ENCODE data around the gene LRRC2.
A peak's percentile ranks its signal among the peaks of the same experiment; 100 is the strongest.
"Not testable (repeated sequence)": the region's sequence is repeated elsewhere in the genome, so short reads cannot be mapped to it uniquely, and the experiment has no call there.

Gene LRRC2, protein sequence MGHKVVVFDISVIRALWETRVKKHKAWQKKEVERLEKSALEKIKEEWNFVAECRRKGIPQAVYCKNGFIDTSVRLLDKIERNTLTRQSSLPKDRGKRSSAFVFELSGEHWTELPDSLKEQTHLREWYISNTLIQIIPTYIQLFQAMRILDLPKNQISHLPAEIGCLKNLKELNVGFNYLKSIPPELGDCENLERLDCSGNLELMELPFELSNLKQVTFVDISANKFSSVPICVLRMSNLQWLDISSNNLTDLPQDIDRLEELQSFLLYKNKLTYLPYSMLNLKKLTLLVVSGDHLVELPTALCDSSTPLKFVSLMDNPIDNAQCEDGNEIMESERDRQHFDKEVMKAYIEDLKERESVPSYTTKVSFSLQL

DNA sequence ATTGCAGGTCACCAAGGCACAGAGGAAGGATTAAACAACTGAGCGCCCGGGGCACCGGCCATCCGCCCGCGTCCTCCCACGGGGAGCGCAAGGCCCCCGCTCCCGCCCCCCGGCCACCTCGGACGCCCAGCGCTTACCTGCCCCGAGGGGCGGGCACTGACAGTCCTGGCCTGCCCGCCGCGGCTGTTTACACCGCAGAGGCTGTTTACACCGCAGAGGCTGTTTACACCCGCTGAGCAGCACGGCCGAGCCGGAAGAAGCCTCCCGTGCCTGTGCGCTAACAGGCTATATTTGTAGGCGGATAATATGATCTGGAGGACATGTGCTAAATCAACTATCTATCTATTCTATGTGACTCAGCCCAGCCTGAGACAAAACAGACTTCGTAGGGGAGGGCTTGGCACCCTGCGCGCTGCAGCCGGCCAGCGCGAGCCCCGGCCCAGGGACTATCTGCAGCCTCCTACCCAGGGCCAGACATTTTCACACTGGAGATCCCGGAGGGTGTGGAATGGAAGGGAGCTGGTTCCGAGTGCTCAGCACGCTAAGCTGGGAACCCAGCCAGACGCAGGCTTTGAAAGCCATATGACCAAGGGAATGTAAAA, at the start of gene LRRC2:
LRRC2 (minus strand) TSS at position 263 of the 602 bp plus-strand sequence. CDS start 14,711 bp downstream, outside the sequence.
- peak; percentile 6 for DNase-seq

DNA sequence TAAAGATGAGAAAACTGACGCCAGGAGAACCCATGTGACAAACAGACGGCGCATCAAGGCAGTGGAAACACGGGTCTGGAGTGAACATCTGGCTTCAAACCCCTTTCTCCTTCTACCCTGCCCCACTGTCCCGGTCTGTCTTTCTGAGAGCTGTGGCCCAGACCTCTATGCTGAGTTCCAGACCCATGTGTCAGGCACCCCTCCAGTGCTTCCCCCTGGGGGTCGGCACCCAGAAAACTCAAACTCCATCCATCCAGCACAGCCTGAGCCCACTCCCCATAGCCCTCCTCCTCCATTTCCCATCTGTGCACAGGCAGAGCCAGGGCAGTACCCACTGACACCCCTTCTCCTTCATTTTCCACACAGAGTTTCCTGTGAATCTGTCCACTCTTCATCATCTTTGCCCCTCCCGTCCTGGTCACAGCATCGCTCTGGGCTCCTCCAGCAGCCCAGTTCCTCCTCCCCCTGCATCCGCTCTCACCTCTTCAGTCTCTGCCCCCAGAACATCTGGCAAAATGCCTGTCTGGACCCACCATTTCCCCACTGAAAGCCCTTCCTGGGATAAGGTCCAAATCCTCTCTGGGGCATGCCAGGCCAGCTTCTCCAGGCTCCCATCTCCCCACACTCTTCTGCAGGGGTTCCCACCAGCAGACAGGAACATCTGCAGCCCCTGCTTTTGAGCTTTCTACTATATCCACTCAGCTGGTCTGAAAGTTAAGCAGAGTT, 49.1 kb upstream of the LRRC2 start:
- no peak for DNase-seq

DNA sequence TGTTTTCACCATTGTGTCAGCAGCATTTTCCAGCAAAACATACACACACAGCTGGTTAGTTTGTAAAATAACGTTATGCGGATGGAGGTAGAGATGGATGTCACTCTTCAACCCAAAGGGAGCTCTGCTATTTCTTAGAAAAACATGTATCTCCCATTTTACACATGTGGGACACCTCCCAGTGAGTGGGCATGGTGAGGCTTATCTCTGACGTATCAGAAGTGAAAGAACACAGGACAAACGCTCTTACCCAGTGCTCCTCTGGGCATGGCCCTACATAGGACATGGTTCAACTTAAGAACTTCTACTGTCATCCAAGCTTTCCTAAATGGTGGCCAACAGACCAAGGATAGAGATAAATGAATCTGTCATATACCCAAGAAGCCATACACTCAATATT, 48.3 kb upstream of the LRRC2 start:
- no peak for DNase-seq

DNA sequence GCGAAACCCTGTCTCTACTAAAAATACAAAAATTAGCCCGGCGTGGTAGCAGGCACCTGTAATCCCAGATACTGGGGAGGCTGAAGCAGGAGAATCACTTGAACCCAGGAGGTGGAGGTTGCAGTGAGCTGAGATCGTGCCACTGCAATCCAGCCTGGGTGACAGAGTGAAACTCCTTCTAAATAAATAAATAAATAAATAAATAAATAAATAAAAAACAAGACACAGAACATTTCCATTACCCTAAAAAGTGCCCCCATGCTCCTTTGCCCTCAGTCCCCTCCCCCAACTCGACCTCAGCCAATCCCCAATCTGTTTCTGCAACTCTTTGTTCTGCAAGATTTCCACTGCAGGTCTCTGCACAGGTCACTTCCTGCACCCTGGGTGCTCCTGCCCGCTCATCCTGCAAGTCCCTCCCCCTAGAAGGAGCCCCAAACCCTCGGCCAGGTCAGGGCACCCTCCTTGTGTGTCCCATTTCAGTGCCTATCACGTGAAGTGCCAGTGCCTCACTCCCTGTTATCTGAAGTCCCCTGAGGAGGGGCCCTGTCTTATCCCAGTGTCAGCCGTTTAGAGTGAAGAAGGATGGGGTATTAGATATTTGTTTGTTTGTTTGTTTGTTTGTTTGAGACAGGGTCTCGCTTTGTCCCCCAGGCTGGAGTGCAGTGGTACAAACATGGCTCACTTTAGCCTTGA, 47.4 kb upstream of the LRRC2 start:
- no peak for DNase-seq

DNA sequence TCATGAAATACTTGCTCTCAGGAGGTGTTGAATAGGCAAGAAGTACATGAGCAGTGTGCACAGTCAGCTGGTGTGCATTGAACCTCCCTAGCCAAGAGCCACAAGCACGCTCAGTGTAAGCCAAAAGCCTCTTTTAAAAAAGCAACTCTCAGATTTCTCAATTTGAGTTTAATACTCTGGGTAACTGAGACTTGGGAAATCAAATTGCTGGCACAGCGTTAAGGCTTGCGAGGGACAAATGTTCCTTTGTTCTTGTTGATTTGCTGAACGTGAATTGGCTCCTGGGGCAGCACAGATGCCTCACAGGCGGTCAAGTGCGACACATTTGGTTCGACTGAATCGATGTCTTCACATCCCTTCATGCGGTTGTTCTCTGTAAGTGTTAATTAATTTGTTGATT, 46.2 kb upstream of the LRRC2 start, which contains the start of gene FAM240A:
FAM240A (plus strand) TSS at position 202 of the 400 bp plus-strand sequence; CDS start at position 361, 159 bp downstream.
- peak; percentile 8 for DNase-seq

DNA sequence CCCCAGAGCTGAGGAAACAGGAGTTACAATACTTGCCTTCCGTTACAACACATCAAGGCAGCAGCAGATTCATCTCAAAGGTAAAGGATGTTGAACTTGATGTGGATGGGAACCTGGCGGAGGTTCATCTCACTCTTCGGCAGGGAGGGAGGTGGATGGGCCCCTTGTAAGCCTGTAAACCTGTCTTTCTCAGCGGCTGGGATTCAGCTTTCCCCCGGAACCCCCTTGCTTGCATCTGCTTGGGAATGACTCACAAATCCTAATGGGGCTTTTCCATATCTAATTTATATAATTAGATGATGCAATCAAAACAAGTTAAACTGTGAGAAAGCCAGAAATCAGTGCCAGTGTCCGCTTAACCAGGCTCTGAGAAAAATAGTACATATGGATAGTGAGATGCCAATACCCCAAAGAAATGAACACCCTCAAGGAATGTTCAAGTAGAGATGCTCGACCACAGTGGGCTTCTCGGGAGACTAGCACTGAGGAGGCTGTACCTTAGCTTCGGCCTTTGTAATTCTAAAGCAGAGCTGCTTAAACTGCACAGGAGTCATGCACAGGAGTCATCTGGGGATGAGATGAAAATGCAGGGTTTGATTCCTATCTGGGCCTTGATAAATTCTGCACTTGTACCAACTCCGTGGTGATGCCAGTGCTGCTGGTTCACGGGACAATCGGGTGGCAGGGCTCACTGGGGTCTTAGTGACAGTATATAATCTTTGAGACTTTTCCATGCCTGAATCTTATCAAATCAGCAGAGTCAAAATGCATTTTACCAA, 44.0 kb upstream of the LRRC2 start:
- DNase-seq: no peak

DNA sequence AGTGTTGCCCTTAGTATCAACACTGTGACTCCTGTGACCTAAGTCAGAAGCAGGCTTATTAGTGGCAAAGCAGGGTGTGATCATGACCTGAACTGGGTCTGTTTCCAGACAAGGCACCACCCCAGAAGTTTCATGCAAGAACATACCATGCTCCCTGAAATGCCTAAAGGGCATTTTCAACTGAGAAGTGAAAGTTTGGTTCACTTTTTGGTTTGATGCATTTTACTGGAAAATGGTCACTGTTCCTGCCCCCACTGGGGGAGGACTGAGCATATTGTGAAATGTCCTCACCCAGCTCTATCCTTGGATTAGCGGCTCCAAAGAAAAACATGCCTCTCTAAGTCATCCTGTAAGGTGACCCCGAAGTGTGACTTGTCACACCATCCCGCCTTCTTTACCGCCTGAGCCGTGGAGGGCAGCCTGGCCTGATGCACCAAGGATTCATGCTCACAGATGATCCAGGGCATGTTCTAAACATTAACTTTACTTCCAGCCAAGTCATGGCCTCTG, 43.2 kb upstream of the LRRC2 start:
- DNase-seq: no peak

DNA sequence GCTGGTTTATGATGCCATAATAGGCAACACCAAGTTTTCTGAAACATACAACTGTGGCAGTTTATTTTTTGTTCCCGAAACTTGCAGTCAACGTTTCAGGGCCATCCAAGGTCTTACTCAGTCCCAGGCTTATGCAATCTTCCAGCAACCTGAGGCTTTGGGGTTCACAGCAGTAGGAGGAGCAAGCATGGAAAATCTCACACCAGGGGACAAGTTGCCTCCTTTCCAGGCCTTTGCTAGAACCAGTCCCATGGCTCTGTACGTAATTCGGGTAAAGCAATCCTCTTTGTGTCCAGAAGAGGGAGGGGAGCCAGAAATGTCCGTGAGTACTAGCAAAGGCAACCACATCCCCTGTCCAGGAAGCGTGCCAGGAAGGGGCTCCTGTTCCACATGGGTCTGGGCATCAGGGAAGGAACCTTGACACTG, 41.5 kb upstream of the LRRC2 start:
- no peak for DNase-seq

DNA sequence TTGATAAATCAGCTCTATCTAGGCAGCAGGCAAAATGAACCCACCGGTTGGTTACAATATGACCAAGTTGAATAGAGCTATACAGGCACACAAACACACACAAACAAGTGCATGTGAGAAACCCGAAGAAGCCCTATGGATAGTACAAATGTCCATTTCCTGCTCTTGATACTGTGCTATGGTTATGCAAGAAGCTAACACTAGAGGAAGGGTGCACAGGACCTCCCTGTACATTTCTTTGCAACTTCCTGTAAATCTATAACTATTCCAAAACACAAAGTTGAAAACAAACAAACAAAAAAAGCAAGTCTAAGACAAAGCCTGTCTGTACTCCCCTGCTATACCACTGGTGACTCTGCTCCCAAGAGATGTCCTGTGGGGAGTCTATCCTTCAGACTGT, 38.0 kb upstream of the LRRC2 start:
- DNase-seq: no peak

DNA sequence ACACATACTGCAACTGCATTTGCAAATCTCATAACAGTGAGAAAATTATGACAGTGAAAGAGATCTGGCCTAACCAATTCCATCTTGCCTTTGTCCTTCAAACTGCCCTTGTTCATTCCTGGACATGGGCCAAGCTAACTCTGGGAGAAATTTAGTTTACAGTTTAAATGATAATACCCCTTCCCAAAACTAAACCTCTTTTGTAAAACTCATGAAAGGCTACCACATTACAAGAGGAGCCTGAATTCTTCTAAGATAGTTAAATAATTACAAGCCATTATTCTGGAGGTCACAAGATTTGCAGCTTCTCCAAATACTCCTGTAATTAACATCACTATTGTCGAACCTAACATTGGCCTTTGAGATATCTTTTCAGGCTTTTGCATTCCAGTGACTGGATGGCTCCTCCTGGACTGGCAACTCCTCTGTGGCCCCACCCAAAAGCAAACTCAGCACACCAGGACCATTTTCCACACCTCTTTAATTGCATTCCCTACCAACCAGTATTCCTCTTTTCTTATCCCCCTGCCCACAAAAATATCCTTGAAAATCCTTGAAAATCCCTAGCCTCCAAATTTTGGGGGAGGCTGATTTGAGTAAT, 37.4 kb upstream of the LRRC2 start:
- DNase-seq: no peak

DNA sequence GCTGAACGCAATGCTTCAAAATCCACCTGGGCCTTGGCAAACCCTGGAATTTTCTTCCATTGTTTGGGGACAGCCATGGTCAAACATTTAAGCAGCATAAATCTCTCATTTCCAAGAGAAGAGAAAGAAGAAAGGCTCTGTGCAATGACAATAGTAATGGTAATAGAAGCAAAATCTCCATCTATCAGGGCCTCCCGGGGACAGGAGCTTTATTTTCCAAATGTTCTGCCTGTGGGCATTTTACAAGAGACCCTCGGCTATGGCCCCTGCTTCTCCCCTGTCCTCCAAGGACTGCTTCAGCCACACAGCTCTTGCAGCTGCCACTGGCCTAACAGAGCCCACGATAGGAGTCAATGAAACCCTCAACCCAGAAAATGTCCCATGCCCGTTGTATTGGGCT, 33.5 kb upstream of the LRRC2 start:
- DNase-seq: no peak

DNA sequence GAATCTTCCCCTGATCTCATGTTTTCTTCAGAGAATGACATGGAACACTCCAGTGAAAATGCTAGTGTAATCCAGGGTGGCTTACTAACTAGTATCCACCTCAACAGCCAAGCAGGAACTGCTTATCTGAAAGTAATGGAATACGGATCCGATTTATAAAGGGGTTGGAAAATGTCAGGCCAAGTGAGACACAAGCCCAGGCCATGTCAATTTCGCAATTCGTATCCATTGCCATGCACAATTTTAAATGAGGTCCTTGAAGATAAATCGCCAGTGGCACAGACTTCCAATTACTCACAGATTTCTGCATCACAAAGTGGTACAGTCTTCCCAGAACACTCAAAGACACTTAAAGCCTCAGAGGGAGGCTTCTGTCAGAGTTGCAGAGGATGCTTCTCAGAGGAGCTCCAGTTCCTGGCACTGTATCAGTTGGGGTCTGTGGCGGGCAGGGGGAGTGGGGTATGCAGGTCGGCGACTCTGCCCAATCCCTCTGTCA, 29.8 kb upstream of the LRRC2 start:
- DNase-seq: no peak

DNA sequence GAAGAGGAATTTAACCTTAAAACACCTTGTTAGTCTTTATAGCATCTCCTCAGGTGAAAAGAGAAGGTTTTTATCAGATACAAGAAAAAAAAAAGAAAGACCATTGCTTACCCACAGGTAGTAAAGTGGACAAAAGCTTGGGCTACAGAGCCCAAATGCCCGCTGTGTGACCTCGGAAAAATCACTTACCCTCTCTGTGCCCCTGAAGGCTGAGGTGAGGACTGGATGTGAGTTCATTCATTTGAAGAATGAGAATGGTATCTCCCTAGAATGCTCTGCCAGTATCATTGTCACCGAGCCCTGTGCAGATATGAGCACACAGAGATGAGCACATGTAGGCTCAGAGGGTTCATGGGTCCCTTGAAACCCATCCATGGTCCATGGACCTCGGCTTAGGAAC, 28.6 kb upstream of the LRRC2 start:
- no peak for DNase-seq

DNA sequence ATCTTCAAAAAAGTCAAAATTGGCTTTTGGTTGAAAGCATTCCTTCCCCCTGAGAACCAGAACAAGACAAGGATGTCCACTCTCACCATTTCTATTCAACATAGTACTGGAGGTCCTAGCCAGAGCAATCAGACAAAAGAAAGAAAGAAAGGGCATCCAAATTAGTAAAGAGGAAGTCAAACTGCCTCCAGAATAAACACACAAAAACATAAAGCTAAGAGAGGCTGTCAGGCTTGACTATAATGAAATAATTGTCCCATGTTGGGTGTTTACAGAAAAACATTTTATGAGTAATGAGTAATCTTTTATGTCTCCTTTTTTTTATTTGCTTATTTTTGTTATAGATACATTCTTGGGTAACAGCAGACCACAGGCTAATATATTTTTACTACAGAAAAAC, 27.9 kb upstream of the LRRC2 start:
- DNase-seq: no peak

DNA sequence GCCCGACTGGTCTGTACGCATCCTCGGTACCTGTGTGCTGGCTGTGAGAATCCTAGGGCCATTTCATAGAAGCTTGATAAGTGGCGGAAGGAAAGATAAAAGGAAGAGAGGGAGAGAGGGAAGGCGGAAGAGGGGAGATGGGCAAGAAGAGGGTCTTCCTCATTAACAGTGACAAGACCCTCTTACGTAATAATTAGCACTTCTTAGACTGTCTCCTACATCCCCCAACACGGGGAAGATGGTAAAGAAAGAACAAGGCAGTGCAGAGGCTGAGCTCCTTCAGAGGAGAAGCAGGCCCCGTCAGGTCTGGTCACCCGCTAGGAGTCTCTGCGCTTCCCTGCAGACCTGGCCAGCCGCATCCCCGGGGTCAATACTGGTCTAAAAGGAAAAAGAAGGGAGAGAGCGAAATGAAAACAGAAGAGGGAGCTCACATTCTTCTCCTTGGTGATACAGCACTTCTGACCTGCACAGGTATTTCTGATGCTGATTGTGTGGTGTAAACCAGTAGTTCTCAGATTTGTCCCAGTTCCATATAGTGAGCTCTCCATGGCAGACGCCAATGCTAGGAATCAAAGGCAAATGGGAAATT, 27.3 kb upstream of the LRRC2 start:
- DNase-seq: no peak

DNA sequence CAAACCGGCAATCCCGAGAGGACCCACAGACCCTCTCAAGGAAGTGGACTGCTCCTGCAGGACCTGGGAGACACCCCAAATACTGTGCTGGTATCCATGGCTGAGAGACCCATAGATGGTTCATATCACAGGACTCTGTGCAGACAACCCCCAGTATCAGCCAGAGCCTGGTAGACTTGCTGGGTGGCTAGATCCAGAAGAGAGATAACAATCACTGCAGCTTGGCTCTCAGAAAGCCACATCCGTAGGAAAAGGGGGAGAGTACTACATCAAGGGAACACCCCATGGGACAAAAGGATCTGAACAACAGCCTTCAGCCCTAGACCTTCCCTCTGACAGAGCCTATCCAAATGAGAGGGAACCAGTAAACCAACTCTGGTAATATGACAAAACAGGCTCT, 21.2 kb upstream of the LRRC2 start:
- not testable (repeated sequence) for DNase-seq

DNA sequence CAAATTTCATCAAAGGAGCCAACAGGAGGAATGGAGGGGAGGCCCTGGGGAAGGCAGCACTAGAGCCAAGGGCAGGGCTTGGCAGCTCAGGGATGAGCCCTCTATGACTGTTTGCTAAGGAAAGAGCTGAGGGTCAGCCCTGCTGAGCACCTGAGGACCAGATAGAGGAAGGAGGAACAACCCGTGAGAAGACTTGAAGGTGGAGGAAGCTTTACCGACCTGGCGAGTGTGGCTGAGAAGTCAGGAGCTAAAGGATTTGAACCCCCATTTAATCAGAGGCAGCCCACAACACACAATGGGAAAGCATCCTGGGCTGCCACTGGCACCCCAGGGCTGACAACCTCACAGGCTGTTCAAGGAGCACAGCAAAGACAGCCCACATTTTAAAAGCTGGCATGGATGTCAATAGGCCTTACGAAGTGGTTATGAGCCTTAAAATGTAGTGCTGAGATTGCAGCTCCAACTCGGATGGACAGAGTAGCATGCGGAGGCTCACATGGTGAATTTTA, 20.7 kb upstream of the LRRC2 start:
- no peak for DNase-seq

DNA sequence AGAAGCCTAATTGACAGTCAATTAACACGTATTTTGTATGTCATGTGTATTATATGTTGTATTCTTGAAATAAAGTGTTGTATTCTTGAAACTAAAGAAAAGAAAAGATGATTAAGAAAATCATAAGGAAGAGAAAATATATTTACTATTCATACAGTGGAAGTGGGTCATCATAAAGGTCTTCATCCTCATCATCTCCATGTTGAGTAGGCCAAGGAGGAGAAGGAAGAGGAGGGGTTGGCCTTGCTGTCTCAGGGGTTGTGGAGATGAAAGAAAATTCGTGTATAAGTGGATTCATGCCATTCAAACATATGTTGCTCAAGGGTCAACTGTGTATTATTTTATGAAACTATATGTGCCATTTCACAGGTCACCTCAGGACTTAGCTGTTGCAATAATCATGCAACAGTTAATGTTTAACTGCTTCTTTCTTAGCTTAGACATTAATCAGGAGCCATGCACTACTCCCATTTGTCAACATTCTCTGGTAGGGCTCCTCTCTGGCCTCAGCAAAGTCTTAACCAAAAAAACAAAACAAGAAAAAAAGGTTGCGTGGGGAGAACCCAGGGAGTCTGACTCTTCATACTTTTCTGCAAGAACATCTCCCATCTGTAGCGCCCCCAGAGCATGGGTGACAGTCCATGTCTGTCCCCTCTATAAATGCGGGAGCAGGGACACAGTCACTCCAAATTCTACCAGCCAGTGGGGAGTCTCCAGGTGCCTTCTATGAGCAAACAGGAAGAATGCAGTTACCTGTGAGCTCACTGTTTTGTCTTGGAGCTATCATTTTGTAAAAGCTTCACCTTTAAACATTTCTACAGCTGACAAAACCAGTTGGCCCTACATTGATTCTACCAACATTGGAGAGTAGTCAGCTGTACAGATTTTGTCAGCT, 19.9 kb upstream of the LRRC2 start:
- no peak for DNase-seq

DNA sequence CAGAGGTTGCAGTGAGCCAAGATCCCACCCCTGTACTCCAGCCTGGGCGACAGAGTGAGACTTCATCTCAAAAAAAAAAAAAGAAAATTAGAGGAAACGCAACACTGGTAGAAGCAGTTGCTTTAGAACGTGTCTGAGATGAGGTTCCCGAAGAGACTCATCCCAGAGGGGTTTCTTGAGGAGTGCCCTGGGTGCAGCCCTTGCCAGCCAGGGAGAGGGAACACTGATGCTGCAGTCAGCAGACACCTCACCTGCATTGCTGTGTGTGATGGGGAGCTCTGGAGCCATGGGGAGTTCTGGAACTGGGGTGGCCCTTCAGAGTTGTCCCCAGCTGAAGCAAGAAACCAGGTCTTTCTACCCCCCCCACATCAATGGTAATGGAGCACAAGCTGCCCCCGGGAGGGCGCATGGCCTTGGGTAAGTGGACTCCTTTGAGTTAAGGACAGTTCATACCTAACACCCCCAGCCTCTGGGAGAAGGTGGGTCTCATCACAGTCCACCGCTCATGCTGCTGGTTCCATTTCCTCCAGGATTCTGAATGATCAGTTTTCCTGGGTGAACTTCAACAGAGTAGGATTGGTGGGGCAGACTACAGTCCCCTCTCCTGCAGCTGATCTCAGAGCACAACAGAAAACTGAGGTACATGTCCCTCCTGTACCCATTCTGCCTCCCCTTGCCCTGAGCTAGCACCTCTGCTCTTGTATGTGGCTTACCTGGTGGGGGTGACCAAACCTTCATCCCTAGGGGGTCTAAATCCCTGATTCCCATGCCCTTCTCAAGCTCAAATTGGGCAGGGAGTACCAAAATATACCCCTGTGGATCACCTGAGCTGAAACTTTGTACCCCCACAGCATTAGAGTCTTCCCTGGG, 18.7 kb upstream of the LRRC2 start:
- DNase-seq: no peak
